Stromal cell of bone marrow (primary cell): Measurements from ENCODE around the gene CYRIA.

ENCODE experiments used
- DNase-seq: peaks from one replicate; pipeline ENCODE4 v3.0.0-alpha.2; 2012; ENCODE audit warnings: low read depth

Gene CYRIA

DNA sequence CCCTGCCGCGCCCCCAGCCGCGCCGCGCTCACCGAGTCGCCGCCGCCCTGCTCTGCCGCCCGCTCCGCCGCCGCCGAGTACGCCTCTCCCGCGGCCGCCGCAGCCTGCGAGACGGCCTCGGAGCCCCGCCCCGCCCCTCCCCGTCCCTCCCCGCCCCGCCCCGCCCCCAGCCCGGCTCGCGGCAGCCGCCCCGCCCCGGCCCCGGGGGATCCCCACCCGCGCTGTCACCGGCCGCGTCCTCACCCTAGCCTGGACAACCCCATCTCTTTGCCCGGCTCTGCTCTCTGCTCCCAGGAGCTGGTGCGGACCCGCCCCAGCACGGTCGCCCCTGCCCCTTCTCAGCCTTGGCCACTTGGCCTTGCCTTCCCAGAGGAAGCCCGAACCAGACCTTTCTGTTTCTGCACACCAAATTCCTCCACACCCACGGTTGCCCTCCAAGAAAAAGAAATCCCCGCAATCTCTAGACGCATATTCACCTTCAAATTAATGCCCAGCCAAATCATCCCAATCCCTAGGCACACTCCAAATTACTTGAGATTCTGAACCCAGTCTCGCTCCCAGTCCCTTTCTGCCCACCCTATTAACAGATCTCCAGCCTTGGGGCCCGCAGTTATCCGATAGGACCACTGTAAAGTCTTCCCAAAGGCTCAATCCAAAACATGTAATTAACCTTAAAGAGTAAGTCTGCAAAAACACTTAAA is at the start of gene CYRIA:
Gene CYRIA, minus strand, starts transcription at position 87 of the 701 bp plus-strand sequence. CDS start 77,715 bp downstream, outside the sequence.
- DNase-seq = no peak

DNA sequence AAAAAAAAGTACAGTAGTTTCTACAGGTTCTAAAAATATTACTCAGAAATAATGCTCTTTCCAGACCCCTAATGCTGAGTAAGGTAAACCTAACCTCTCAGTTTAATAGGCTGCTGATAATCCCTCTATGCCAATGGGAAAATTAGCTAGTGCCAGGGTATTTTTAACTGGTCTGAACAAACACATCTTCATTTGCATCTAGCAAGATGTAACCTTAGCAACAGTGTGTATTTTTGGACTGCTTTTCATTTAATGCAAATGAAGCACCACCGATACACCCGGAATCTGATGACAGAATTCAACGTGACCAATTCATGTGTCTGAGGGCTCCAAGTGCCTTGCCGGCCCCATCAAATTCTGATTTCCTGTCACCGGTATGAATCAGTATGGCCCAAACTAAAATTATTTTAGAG is 47.4 kb upstream of the CYRIA start:
- no peak for DNase-seq

DNA sequence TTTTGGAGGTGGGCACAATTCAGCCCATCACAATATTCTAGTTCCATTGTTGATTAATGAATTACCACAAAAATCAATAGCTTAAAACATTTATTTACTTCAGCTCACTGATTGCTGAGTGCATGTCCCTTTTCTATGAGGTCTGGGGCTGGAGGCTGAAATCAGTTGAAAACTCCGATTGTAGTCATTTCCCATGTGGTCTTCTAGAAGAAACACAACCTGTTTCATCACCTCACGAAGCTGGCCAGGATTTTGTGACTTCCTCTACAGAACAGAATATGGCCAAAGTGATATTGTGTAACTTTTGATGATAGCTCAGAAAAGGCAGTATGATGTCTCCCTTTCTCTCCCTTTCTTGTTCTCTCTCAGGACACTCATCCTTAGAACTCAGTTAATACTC is 44.1 kb upstream of the CYRIA start:
- DNase-seq = no peak

DNA sequence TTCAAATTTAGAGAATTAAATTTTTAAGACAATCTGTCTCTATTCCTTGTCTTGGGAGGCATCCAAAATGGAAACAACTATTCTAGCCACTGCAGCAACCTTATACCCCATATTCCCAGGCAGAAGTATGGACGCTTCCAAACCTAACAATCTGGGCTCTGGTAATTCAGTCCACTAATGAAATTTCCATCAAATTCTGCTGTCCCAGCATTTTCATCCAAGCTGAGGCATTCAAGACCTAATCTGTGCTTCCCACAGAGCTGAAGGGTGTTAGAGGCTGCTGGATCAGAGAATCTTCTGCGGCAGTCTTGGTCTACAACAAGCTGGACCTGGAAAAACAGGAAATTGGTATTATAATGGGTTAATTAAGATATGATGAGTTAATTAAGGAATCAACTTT is 42.5 kb upstream of the CYRIA start:
- no peak for DNase-seq

DNA sequence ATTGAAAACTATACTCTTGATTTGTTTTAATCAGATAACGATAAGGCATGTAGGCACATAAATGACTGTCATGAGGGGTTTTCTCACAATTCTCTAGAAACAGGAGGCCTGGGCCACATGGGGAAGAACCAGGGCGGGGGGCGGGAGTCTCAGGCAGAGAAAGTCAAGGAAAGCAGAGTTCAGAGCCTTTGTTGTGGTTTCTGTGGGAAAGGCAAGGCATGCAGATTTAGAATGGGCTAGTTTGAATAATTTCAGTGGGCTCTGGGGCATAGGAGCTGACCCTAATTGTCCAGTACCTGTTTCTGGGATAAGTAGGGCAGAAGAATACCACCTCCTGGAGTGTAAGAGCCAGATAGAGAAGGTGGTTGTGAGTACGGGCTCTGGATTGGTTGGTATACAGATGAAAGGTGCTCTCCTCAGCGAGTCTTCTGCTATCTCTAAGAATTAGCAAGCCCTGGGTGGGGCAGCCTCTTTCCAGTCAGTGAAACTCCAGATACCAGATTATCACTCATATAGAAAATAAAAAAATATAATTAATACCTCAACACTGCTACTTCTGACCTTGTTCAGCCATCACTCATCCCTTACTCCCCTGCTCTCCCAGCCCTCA is 41.5 kb upstream of the CYRIA start:
- no peak for DNase-seq

DNA sequence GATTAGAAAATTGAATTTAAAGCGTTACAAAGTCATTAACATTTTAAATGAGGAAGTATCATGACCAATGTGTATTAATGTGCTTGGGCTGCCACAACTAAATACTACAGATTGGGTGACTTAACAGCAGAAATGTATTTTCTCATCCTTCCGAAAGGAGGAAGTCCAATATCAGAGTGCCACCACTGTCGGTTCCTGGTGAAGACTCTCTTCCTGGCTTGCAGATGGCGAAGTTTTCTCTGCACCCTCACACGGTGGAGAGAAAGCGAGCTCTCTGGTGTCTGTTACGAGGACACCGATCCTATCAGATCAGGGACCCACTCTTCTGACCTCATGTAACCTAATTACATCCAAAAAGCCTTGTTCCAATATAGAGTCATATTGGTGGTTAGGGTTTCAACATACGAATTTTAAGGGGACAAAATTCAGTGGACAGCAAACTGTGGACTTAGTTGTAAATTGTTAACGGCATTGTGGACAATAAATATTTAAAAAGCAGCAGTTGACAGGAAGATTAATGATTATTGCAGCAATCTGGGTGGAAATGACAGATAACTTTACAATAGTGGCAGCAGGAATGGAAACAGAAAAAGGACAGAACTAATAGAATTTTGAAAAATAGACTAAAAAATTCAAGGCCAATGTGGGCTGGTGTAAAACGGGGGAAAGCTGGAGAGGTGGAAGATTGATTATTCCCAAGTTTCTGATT is 35.1 kb upstream of the CYRIA start:
- DNase-seq = no peak

DNA sequence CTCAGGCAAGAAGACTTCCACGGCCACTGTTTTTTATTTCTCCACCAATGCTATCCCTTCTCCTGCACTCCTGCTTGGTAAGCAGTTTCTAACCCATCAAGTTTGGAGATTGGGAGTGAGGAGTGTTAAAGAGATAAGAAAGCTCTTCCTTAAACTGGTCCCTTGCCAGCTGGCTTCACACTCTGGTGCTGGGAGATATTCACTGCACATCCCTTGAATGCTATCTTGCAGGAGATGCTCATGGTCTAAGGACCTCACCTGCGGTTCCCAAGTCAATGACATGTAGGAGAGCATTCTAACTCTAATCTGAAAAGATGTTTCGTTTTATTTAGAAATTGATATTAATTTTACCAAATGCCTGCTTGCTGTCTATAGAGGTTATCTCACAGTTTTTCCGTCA is 28.2 kb upstream of the CYRIA start:
- no peak for DNase-seq

DNA sequence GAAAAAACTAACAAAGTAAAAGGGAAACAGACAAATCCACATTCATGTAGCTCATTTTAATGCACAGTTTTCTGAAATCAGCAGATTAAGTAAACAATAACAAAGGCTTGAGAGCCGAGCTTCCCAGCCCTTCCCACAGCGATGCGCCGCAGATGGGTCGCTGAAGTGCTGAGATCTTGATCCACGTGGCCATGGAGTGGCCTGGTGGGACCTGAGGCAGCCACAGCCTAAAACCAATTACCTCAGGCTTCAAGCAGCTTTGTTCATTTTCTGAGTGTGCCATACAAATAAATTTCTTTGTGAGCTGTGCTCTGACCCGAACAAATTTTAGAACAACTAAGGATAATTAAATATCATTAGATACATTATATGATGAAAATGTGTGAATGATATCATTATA is 25.6 kb upstream of the CYRIA start:
- no peak for DNase-seq

DNA sequence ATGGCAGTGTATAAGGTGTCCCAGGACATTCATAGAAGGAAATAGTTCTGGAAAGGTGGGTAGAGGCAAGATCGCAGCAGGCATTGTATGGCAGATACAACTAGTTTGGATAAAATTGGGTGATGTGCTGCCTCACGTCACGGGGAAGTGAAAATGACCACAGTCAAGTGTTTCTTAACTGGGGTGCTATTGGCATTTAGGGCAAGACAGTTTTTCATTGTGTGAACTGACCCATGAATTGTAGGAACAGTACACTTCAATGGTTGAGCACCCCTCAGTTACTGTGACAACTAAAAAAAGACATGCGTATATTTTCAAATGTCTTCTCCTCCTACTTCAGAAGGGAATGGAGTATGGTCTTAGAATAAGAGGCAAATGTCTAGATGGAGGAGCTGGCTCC is 22.3 kb upstream of the CYRIA start:
- DNase-seq = no peak

DNA sequence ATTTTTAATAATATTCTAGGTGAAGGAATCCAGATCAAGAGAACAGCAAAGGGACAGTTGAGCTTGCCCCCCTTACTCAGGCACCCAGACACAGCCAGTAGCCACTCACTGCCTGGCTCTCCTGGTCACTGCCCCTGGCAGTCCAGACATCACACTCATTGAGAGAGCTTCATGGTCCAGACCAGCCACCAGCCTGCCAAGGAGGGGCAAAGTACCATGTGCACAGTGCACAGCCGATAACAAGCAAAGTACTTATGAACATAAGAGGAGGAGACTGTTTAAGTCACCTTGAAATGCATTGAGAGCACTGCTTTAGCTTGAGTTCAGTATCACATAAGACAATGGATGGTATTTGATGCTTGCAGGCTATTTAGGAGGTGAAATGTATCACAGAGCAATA is 21.6 kb upstream of the CYRIA start:
- DNase-seq = no peak

DNA sequence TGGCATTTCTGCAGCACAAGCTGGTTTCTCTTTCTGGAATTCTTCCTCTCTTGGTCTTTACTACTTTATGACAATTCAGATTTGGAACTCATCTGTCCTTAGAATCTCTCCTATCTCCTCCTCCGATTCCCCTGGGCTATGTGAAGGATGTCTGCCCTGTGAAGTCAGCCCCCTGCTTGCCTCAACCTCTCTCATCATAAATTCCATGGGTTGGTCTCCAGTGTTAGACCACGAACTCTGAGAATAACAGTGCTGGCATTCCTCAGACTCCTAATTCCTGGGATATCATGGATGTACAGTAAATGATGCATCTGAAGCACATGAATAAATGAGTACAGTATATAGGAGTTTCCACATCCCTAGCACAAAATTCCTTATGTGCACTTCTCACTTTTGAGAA is 21.0 kb upstream of the CYRIA start:
- DNase-seq = no peak

DNA sequence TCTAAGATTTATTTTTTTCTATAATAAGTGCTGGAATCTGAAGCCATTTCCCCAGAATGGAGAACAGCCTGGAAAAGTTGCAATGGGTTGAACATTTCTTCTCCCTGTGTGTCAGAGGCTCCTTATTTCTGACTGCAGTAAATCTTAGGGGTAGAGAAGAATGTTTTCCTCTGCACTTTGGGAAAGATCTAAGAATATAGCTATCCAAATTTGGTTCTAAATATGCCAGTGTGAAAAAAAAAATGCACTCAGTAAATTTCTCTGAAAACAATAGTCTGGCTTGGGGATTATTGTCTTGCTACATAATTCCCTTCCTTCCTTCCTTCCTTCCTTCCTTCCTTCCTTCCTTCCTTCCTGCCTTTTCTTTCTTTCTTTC is 19.7 kb upstream of the CYRIA start:
- no peak for DNase-seq

DNA sequence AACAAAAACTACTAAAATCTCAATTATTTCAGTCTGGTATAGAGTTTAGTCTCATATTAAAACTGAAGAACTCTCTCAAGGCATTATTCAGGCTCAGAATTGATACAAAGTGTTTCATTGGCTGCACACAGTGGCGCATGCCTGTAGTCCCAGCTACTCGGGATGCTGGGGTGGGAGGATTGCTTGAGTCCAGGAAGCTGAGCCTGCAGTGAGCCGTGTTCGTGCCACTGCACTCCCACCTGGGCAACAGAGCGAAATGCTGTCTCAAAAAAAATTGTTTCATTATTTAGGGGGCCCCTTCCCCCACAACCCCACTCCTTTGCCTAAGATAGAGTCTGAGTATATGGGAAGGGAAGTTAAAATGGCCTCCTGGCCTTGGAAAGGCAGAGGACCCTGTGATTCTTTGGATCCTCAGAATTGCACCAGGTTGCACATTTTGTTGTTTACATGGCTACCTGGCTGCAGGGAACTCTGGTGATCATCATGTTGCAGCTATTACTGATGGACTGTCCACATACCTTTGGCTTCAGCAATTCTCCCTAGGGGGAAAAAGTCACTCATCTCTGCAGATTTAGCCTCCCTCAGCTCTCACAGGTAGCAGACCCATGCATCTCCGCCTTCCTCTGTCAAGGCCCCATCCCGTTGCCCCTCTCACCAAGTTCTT is 19.2 kb upstream of the CYRIA start:
- no peak for DNase-seq

DNA sequence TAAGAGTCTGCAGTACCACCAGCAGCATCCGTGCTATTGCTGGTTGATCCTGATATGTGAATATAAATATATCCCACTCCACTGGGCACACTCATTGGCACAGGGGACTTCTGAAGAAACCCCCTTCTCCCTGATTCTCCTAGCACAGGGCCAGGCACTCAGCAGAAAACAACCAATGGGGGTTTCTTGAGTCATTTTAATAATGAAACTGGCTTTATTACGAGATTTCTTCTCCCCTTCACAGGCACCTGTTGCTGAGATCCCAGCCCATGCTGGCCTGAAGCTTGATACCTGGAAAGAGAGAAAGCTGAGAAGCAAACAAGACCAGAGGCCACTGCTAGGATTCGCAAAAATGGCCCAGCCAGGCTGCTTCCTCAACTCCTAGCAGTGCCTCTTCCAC is 17.9 kb upstream of the CYRIA start:
- no peak for DNase-seq

DNA sequence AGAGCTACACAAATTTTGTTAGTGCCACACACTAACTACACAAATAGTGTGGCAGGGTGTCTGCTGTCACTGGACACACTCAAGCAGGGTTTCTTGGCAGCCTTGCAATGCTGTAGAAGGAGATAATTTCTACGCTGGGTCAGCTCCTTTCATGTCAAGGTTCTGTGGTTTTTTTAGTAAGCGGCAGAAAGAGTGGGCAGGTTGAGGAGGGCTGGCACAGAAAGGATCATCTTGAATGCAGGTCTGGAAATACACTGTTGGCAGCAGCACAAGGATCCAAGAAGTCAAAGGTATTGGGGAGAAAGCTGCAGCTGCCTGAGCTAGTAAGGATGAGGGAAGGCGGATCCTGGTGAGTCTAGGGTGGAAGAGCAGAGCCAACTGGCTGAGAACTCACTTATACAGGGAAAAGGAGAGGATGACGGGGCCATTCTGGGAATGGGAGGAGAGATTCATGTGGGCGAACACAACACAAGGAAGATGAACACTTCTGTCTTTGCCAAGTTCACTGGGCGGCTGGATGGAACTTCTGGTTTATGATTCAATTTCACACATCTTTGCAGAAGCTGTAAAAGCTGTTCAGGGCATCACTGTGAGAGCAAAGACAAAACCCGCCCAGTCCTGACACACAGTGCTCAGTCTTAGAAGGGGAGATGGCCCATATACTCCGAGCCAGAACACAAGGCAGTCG is 16.9 kb upstream of the CYRIA start:
- peak; percentile 33 for DNase-seq

DNA sequence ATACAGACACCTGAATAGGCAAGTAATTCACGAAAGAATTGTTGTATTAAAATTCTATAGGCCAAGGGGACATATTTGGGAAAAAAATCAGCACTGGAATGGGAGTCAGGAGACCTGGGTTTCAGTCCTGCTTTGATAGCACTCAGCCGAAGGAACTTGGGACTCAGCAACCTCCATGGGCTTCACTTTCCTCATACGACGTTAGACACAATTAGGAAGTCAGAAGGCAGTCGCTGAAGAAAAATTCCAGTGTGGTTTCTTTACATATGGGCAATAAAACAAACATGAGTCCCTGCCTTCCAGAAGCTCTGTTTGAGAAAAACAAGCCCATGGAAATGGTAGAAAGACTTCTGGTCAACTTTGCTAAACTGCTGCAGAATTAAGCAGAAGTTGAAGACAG is 15.1 kb upstream of the CYRIA start:
- no peak for DNase-seq

DNA sequence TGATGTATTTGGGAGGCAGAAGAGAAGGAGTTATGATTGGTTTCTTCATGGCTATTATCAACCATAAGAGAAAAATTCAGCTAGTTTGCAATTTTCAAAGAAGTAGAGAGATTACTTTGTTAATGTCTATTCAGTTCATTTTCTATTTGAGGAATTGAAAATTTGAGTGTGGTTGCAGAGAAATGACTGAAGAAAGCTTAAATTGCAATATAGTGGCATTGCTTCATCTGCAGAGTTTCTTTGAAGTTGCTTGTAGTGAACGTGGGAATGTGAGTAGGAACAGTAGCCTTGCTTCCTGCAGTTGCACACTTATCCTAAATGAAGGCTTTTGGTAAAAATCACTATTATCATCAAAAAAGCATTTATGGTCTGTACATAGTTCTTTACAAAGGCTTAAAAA is 14.7 kb upstream of the CYRIA start:
- DNase-seq = no peak

DNA sequence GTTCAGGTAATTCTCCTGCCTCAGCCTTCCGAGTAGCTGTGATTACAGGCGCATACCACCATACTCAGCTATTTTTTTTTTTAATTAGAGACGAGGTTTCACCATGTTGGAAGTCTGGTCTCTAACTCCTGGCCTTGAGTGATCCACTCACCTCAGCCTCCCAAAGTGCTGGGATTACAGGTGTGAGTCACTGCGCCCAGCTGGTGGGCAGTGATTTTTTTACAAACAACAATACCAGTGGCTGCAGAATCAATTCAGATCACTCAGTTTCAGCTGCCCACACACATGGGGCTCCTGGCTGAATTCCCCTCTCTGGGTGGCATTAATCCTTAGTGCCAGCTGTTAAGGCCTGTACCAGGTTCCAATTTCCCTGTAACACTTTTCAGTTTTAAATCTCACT is 13.3 kb upstream of the CYRIA start:
- no peak for DNase-seq

DNA sequence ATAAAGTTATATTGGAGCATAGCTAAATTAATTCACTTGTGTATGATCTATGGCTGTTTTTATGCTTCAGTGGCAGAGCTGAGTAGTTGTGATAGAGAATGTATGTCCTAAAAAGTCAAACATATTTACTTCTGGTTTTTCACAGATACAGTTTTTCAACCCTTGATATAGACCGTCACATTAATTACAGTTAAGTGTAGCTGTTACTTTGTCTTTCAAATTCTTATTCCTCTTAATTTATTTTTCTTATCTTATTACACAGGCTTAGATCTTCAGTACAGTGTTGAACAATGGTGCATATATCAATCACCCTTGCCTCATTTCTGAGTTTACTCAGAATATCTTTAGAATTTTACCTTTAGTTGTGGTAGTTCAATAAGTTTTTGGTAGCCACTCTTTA is 12.2 kb upstream of the CYRIA start:
- DNase-seq = no peak

DNA sequence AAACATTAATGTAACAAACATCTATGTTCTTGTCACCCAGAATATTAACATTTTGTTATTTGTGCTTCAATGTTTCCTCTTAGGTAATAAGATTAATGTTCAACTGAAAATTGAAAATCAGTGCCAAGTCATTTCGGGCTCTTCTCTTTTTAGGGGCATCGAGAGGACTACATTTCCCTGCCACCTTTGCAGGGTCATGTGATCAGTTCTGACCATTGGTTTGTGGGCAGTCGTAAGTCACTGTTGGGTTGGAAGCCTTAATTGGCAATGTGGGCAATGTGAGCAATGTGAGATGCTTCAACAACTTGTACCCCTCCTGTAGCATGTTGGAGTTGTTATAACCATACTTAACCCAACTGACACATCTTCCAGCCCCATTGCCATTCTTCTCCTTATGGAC is 10.1 kb upstream of the CYRIA start:
- no peak for DNase-seq

DNA sequence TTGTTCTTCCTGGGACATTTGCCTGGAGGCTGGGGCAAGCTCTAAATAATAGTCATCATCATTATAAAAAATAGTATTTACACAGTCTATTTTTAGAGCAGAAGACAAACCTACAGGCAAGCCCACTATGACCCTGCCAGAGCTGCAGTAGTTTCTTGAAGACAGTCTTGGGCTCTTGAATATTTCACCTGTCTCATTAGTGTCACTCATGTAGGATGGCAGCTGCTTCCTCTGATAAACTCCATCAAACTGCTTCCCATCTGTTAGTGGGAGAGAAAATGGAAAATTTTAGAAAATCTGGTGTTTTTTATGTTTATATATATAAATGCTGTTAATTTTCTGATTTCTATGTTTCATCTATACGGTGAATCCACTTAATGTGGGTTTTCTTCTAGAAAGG is 8.5 kb upstream of the CYRIA start:
- no peak for DNase-seq

DNA sequence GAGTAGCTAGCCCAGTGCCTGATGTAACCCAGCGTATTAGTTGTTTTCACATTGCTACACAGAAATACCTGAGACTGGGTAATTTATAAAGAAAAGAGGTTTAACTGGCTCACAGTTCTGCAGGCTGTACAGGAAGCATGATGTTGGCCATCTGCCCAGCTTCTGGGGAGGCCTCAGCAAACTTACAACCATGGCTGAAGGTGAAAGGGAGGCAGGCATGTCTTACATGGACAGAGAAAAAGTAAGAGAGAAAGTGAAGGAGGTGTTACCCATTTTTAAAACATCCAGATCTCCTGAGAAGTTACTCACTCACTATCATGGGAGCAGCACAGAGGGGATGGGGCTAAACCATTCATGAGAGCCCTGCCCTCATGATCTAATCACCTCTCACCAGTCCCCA is 6.1 kb upstream of the CYRIA start:
- DNase-seq = no peak

DNA sequence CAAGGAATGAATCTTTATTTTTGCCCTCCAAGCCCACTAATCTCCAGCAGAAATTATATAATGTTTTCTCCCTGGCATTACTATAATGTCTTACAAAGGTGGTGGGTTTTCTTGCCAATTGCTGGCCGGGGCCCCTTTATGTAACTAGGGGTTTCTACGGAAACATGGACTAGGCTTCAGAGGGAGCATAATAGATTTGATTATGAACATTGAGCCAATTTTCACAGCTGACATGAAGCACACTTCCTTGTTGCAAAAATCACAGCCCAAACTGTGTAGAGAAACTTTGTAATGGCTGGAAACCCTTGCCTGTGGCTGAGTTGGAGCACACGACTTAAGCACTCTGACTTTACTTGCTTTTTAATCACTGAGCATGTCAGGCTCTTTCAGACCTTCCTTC is 3.8 kb upstream of the CYRIA start:
- no peak for DNase-seq
